ENCODE measurements around the gene IL5RA. TPM values are rescaled to one million over a fixed set of nuclear protein-coding genes. Genes with fewer than 3 reads are reported as not detected.

The IL5RA gene
- total RNA-seq, 3 donors from 2014 or later: 0.14 to 0.57 (median 0.24) TPM

DNA sequence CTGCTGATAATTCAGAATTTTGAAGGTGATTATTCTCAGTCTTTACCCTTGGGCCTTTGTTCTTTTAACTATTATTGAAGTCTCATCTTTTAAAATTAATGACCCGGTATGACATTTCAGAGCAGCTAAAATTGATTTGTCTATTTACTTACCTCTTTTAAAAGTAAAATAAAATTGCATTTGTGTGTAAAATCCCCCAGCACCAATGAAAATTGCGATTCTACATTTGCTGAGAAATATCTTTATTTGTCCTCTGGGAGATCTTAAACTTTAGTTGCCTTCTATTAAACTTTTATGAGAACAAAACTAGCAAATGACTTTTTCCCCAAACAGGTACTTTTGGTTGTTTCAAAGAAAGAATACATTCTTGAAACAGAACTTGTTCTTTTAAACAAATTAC lies 7.5 kb upstream of the IL5RA start:
- Histone ChIP-seq H3K9me3 (no peaks in the 10 kb centered on the region), H3K4me1 (ENCODE audit: low read depth) (no peaks in the 10 kb centered on the region), H3K4me3 (no peak overlapping the region), H3K36me3 (ENCODE audit: low read depth) (no peaks in the 10 kb centered on the region)
- no peak for ATAC-seq
- no peak for DNase-seq
- intact Hi-C loops (cut with DNase I, micrococcal nuclease): no loop called here
- no peak for TF ChIP-seq CTCF (IDR thresholded peaks at IDR 0.05)

- no peak for TF ChIP-seq CTCF (IDR thresholded peaks at IDR 0.05)
Measured at GRCh38 chr3:3113042-3113709, 3.0 kb upstream of the IL5RA start.

DNA sequence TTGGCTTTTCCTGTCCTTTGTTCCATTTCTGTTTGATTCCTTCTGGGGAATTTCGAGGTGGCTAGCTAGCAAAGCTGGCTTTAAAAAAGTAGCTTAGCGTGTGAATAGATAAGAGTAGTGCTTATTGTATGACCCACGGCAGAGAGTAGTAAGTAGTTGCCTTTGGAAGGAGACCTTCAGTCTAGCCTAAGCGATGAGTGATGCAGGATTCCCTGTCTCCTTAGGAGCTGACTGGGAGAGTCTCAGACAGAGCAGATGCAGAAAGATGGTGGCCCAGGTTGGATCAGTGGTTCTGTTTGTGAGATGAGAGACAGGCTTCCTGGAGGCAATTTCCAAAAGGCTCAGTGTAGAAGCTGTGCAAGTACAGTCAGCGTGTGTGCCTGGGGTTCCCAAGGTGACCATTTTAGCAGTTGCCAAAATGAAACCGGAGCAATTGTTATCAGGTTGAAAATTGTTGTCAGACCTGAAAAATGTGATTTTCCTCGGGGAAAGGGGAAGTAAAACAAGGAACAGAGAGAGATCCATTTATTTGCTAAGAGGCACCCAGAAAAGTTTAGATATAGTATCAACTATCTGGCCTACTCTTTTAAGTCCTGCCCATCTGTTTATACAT lies 681 bp upstream of the IL5RA start:
- TF ChIP-seq CTCF (IDR thresholded peaks at IDR 0.05): no peak
- no peaks in the 10 kb centered on the region for H3K4me1 ChIP-seq (ENCODE audit: low read depth)
- intact Hi-C loops (cut with DNase I, micrococcal nuclease): no loop called here
- no peak overlapping the region for H3K4me3 ChIP-seq
- DNase-seq (no peak), ATAC-seq (no peak)
- no peaks in the 10 kb centered on the region for H3K36me3 ChIP-seq (ENCODE audit: low read depth)
- no peaks in the 10 kb centered on the region for H3K9me3 ChIP-seq

More at GRCh38 chr3:3113042-3113709, 3.0 kb upstream of the IL5RA start:
- Histone ChIP-seq H3K9me3 (no peaks in the 10 kb centered on the region), H3K4me3 (no peak overlapping the region), H3K36me3 (ENCODE audit: low read depth) (no peaks in the 10 kb centered on the region), H3K4me1 (ENCODE audit: low read depth) (no peaks in the 10 kb centered on the region)
- DNase-seq (no peak), ATAC-seq (no peak)
- intact Hi-C loops (cut with DNase I, micrococcal nuclease): no loop called here

GRCh38 chr3:3109407-3110298 lies 521 bp downstream of the IL5RA start:
- H3K4me3 ChIP-seq: no peak overlapping the region
- DNase-seq (no peak), ATAC-seq (peak; percentile 8)
- TF ChIP-seq CTCF (IDR thresholded peaks at IDR 0.05): no peak
- no peaks in the 10 kb centered on the region for H3K4me1 ChIP-seq (ENCODE audit: low read depth)
- intact Hi-C loops (cut with DNase I, micrococcal nuclease): no loop called here
- no peaks in the 10 kb centered on the region for H3K36me3 ChIP-seq (ENCODE audit: low read depth)
- H3K9me3 ChIP-seq: no peaks in the 10 kb centered on the region

DNA sequence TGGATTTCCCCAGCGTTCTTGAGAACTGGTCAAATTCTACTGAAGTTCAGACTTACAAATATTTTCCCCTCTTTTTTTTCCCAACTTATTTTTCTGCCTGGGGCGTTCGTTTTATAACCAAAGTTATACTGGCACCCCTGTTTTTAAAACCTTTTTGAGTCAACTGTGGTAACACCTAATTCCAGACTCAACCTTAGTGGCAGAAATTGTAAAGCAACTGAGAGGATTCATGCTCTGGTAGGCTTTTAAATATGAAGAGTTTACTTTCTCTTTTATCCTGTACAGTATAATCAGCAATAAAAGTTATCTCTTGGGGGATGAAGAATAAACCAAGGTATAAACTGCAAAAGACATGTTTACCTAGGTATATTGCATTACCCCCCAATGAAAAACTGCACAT lies 2.3 kb downstream of the IL5RA start:
- ATAC-seq (no peak), DNase-seq (no peak)
- Histone ChIP-seq H3K36me3 (ENCODE audit: low read depth) (no peaks in the 10 kb centered on the region), H3K9me3 (no peaks in the 10 kb centered on the region), H3K4me3 (no peak overlapping the region), H3K4me1 (ENCODE audit: low read depth) (no peaks in the 10 kb centered on the region)
- TF ChIP-seq CTCF (IDR thresholded peaks at IDR 0.05): no peak
- intact Hi-C loops (cut with DNase I, micrococcal nuclease): no loop called here
